Stimulated activated naive CD4-positive, alpha-beta T cell treated with Interleukin-2 at 50 U/mL for 16 hours (primary cell): ENCODE results near the gene ICAM5.

Experiments
- DNase-seq: peaks from one replicate; lab custom pipeline; 2025; lab: John Stamatoyannopoulos, UW

Gene ICAM5

DNA sequence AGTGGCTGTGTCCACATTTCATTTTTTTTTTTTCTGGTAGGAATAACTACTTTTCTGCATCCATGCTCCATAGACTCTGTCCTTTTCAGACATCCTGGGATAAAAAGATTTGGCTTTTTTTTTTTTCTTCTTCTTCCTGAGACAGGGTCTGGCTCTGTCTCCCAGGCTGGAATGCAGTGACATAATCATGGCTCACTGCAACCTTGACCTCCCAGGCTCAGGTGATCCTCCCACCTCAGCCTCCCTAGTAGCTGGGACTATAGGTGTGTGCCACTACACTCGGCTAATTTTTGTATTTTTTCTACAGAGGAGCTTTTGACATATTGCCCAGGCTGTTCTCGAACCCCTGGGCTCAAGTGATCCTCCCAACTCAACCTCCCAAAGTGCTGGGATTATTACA, 53.7 kb downstream of the ICAM5 start:
- DNase-seq, result no peak

DNA sequence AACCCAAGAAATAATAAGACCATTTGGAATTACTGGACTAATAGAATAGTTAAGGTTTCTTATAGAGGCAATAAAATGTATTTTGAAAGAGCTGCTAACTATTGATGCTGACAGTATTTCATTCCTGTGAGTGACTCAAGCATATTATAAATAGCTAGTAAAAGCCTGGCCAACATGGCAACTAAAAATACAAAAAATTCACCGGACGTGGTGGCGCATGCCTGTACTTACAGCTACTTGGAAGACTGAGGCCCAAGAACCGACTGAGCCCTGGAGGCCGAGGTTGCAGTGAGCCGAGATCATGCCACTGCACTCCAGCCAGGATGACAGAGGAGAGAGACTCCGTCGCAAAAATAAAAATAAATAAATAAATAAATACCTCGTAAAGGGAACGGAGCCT, 55.0 kb downstream of the ICAM5 start:
- no peak for DNase-seq
